ENCODE measurements around the gene PRRX1.

PRRX1 gene

DNA sequence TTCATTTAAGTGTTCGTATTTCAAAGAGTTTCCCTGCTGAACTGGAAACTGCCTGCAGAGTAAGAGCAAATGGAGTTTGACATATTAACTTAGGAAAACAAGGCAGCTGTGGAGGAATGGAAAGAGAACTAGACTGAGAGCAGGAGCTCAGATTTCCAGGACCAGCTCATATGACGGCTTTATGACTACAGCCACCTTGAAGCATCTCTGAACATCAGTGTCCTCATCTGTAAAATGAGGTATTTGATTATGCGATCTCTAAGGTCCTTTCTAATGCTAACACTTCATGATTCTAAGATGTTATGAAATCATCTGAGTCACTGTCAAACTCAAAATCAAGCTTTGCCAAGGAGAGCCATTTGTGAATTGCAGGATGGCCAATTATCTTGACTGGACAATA is 112.3 kb downstream of the PRRX1 start:
- no peak for DNase-seq

DNA sequence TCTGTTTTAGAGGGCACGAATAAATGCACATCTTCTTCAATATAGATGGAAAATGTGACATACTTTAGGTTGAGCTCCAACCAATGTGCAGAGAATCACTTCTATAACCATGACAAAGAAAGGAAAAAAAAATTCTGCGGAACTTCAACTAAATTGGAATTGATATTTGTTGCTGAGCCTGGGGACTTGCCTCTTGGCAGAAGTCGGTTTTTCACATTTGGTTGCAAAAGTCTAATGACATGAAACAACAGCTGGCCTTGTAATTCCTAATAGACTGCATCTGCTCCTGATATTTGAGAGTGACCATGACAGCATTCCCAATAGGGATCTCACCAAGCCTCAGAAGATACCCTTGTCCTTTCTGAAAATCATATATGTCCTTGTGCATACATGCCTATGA is 112.8 kb downstream of the PRRX1 start:
- DNase-seq = no peak

All from suppressor macrophage treated with lipopolysaccharide for 1 hour (primary cell).